Right lobe of liver (tissue), 6 donors: Measurements from ENCODE around the gene ESRRB. TPM values are rescaled to one million over a fixed set of nuclear protein-coding genes. Genes with fewer than 3 reads are reported as not detected.
A peak's percentile ranks its signal among the peaks of the same experiment; 100 is the strongest.

Experiments
- ATAC-seq, 4 donors: fragments of 200-7000 bp; cut with Tn5 transposase; one replicate each; pipeline ENCODE4 v1.9.1; 2020; ENCODE audit warnings: mild to moderate bottlenecking in 4 of 4, moderate library complexity in 4 of 4
- DNase-seq, 3 donors: peaks; one replicate each; pipeline ENCODE4 v3.0.0-alpha.2; 2020
- H3K27ac ChIP-seq, 3 donors: fragments of 200-600 bp; one replicate each; pipeline ENCODE4 v1.8.0; 2022
- H3K27me3 ChIP-seq, 2 donors: fragments of 200-600 bp; one replicate each; pipeline ENCODE4 v1.8.0; 2022
- H3K36me3 ChIP-seq, 4 donors: fragments of 200-600 bp; sonication (generic) in 1 of 4; one replicate each; pipeline versions ENCODE4 v1.5.1 to v1.8.0; 2017 to 2022; ENCODE audit warnings: control low read depth in 1 of 4
- H3K4me1 ChIP-seq, 4 donors: fragments of 200-600 bp; sonication (generic) in 1 of 4; one replicate each; pipeline versions ENCODE4 v1.5.1 to v1.8.0; 2017 to 2022; ENCODE audit warnings: control low read depth in 1 of 4
- H3K4me3 ChIP-seq, 3 donors: fragments of 200-600 bp; one replicate each; pipeline ENCODE4 v1.8.0; 2022
- H3K9me3 ChIP-seq, 4 donors: fragments of 200-600 bp; sonication (generic) in 1 of 4; one replicate each; pipeline versions ENCODE4 v1.5.1 to v1.8.0; 2017 to 2022; ENCODE audit warnings: control low read depth in 1 of 4
- CTCF ChIP-seq, 4 donors: fragments of 200-600 bp in 3 of 4; fragments of 450-650 bp in 1 of 4; IDR thresholded peaks; one replicate each; pipeline versions ENCODE4 v1.5.1 to v1.8.0; 2016 to 2022; ENCODE audit warnings: antibody characterized with exemption in 4 of 4, mild to moderate bottlenecking in 2 of 4
- POLR2A ChIP-seq: fragments of 450-650 bp; IDR thresholded peaks from one replicate; pipeline ENCODE4 v1.6.1; 2017; ENCODE audit warnings: antibody characterized with exemption, mild to moderate bottlenecking
- WGBS: methylation state at CpG from one replicate; pipeline ENCODE4 v1.1.6; 2018; ENCODE audit warnings: low coverage, low lambda C conversion rate; ENCODE audit not compliant: insufficient coverage; ENCODE audit errors: missing lambda C conversion rate; 5-methylcytosine and 5-hydroxymethylcytosine counted together
- intact Hi-C, 2 donors: fragments of 100-400 bp; cut with DNase I; formaldehyde crosslinking; loops; one replicate each; pipeline versions ENCODE4 v1.11.2 to v1.14.1; 2022
- total RNA-seq, 6 experiments: library from RNA; depleted of rRNA in 2 of 6; stranded (reverse); fragments of >200 nt in 2 of 6; fragmentation: NEBNext Ultra II Directional in 3 of 6; extraction: Animal tissue kit (Norgen Biotek cat#: 25700) in 3 of 6; gene quantifications; one replicate each; pipeline versions ENCODE4 v1.1.0 to v1.2.4, GENCODE V29; 2016 to 2023
- donor health status: DM: no; HTN: yes; CAD: no.
- donor health status: DM: no; HTN: no; CAD: no.
- donor health status: DM: no; HTN: no; CAD: no.
- donor health status: DM: no; HTN: yes; CAD: no.
- donor health status: DM: no; HTN: yes; CAD: no.

ESRRB gene
- total RNA-seq, 6 experiments from 2014 or later: 0.16 to 0.26 (median 0.17) TPM; not detected in 3

DNA sequence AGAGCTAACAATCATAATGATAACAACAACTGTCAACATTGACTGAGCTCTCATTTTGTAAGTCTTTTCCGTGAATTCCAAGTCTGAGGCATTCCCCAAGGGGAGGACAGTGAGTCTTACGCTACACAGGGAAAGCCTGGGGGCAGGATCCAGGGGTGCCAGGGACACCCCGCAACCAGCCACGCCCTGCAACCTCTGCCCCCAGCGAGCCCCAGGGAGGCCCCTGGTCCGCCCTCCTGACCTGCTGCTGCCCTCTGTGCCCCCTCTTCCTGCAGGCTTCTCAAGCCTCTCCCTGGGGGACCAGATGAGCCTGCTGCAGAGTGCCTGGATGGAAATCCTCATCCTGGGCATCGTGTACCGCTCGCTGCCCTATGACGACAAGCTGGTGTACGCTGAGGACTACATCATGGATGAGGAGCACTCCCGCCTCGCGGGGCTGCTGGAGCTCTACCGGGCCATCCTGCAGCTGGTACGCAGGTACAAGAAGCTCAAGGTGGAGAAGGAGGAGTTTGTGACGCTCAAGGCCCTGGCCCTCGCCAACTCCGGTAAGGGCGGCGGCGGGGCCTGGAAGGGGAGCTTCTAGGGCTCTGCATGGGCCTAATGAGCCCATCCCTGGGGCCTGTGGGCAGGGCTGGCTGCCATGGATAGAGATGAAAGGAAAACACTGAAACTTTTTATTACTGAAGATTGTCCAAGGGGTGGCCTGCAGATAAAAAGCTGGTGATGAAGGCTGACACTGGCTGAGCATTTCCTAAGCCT lies 115.4 kb downstream of the ESRRB start:
- no peak overlapping the region for H3K4me3 ChIP-seq
- intact Hi-C loops: no loop called here
- no peaks in the 10 kb centered on the region for H3K4me1 ChIP-seq
- no peaks in the 10 kb centered on the region for H3K9me3 ChIP-seq
- no peak for ATAC-seq
- no peaks in the 10 kb centered on the region for H3K36me3 ChIP-seq
- DNase-seq: peak in 1 of 3 donors; percentile 49
- H3K27me3 ChIP-seq: no peaks in the 10 kb centered on the region
- 85% methylated on average over 10 of the region's 22 CpGs for WGBS
- H3K27ac ChIP-seq: no peak overlapping the region
- TF ChIP-seq POLR2A (no peak), CTCF (IDR thresholded peaks at IDR 0.05) (no peak)

GRCh38 chr14:76495983-76496382 lies 120.0 kb downstream of the ESRRB start:
- H3K36me3 ChIP-seq: no peaks in the 10 kb centered on the region
- ATAC-seq (no peak), DNase-seq (peak in 1 of 3 donors; percentile 1)
- no peak overlapping the region for H3K27ac ChIP-seq
- WGBS: no CpG with 5 or more reads among the region's 2 CpGs
- H3K9me3 ChIP-seq: no peaks in the 10 kb centered on the region
- intact Hi-C loops: no loop called here
- H3K4me1 ChIP-seq: no peaks in the 10 kb centered on the region
- TF ChIP-seq CTCF (IDR thresholded peaks at IDR 0.05) (no peak), POLR2A (no peak)
- no peak overlapping the region for H3K4me3 ChIP-seq
- H3K27me3 ChIP-seq: no peaks in the 10 kb centered on the region

- no peak for TF ChIP-seq CTCF (IDR thresholded peaks at IDR 0.05)
- no peak for TF ChIP-seq POLR2A
- Histone ChIP-seq H3K4me1 (no peaks in the 10 kb centered on the region), H3K36me3 (no peaks in the 10 kb centered on the region), H3K4me3 (no peak overlapping the region), H3K27ac (no peak overlapping the region), H3K27me3 (no peaks in the 10 kb centered on the region), H3K9me3 (no peaks in the 10 kb centered on the region)
- DNase-seq: peak in 1 of 3 donors; percentile 32
- no peak for ATAC-seq
- WGBS: 79% methylated on average over 4 of the region's 6 CpGs
- intact Hi-C loops: no loop called here
These were observed 120.7 kb downstream of the ESRRB start for GRCh38 chr14:76496595-76496994.

DNA sequence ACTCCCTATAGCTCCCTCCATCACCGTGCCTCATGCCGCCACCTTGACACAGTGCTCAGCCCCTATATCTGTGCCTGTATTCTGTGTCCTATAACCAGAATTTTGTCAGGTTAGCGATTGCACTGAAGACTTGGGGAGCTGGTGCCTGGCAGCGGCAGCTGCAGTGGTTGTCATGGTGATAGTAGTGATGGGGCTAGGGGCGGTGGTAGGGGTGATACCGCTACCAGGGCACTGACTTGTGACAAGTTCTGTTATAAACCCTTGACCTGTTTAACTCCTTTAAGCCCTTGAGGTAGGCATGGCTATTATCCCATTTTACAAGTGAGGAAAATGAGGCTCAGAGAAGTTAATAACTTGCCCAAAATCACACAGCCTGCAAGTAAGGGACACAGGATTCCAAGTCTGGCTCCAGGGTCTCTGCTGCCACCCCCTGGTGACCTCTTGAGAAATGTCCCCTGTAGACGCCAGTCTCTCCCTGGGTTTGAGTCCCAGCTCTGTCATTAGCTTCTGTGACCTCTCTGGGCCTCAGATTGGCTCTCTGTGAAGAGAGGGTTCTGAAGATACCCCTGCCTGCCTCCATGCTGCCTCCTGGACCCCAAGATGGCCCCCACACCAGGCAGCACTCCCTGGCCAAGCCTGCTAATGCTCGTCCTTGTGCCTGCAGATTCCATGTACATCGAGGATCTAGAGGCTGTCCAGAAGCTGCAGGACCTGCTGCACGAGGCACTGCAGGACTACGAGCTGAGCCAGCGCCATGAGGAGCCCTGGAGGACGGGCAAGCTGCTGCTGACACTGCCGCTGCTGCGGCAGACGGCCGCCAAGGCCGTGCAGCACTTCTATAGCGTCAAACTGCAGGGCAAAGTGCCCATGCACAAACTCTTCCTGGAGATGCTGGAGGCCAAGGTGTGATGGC lies 121.9 kb downstream of the ESRRB start:
- ATAC-seq: no peak
- TF ChIP-seq POLR2A: no peak
- TF ChIP-seq CTCF (IDR thresholded peaks at IDR 0.05): no peak
- DNase-seq: peak in 1 of 3 donors; percentile 31
- Histone ChIP-seq H3K4me3 (no peak overlapping the region), H3K27me3 (no peaks in the 10 kb centered on the region), H3K36me3 (no peaks in the 10 kb centered on the region), H3K27ac (no peak overlapping the region), H3K9me3 (no peaks in the 10 kb centered on the region), H3K4me1 (no peaks in the 10 kb centered on the region)
- intact Hi-C loops: no loop called here
- 89% methylated on average over 6 of the region's 19 CpGs for WGBS
